Kidney (tissue), 14 donors: ENCODE measurements around the gene PPP1R14B. TPM values are rescaled to one million over a fixed set of nuclear protein-coding genes. Genes with fewer than 3 reads are reported as not detected.
A peak's percentile ranks its signal among the peaks of the same experiment; 100 is the strongest.

ENCODE experiments used
- DNase-seq, 5 donors: peaks; one replicate each; pipeline ENCODE4 v3.0.0-alpha.2; 2013 to 2020
- FAIRE-seq: peaks from 2 replicates; lab custom pipeline; 2012; peaks lifted over from hg19 to GRCh38; lab: Jason Lieb, UNC
- H3K27ac ChIP-seq, 2 donors: one replicate each; pipeline ENCODE4 v1.7.0; 2013; ENCODE audit warnings: low read depth in 2 of 2, low read length in 2 of 2, inconsistent platforms in 1 of 2
- H3K27me3 ChIP-seq: one replicate; pipeline ENCODE4 v1.7.1; 2013; ENCODE audit warnings: low read length, inconsistent platforms; ENCODE audit not compliant: control insufficient read depth, insufficient read depth
- H3K36me3 ChIP-seq, 3 donors: one replicate each; pipeline versions ENCODE4 v1.7.0 to v1.7.1; 2013; ENCODE audit warnings: low read length in 3 of 3, control low read depth in 1 of 3, inconsistent platforms in 1 of 3; ENCODE audit not compliant: insufficient read depth in 3 of 3, control insufficient read depth in 2 of 3
- H3K4me1 ChIP-seq, 3 donors: one replicate each; pipeline versions ENCODE4 v1.7.0 to v1.7.1; 2013; ENCODE audit warnings: low read length in 3 of 3, inconsistent platforms in 1 of 3, low read depth in 1 of 3; ENCODE audit not compliant: control insufficient read depth in 2 of 3, insufficient read depth in 2 of 3
- H3K4me3 ChIP-seq, 3 donors: one replicate each; pipeline versions ENCODE4 v1.7.0 to v1.8.1; 2013; ENCODE audit warnings: low read length in 3 of 3, control low read depth in 1 of 3, inconsistent platforms in 1 of 3
- H3K9ac ChIP-seq, 3 donors: one replicate each; pipeline versions ENCODE4 v1.7.0 to v1.7.1; 2013; ENCODE audit warnings: low read length in 3 of 3, control low read depth in 1 of 3, inconsistent platforms in 1 of 3
- H3K9me3 ChIP-seq, 3 donors: one replicate each; pipeline versions ENCODE4 v1.7.0 to v1.7.1; 2013; ENCODE audit warnings: low read length in 3 of 3, control low read depth in 1 of 3, inconsistent platforms in 1 of 3; ENCODE audit not compliant: control insufficient read depth in 2 of 3, insufficient read depth in 1 of 3
- intact Hi-C: fragments of 100-400 bp; cut with DNase I; formaldehyde crosslinking; loops from one replicate; pipeline ENCODE4 v1.11.1; 2022
- polyA plus RNA-seq: library from polyadenylated mRNA; stranded (reverse); fragments of 350-450 nt; fragmentation: Illumina TruSeq; extraction: RNeasy Lipid Tissue Mini Kit (QIAGEN cat#74804); gene quantifications from one replicate; pipeline ENCODE4 v1.2.3, GENCODE V29; 2014; ENCODE audit warnings: low read depth, low replicate concordance; ENCODE audit not compliant: insufficient read depth
- total RNA-seq: library from RNA; stranded (reverse); fragmentation: NEBNext Ultra II Directional; extraction: Animal tissue kit (Norgen Biotek cat#: 25700); gene quantifications from one replicate; pipeline ENCODE4 v1.2.1, GENCODE V29; 2021
- TF ChIP-seq, protein P1 (sequence below): IDR thresholded peaks from 3 replicates; pipeline ENCODE4 v1.5.1; 2012; ENCODE audit warnings: mild to moderate bottlenecking, moderate library complexity, borderline replicate concordance; ENCODE audit not compliant: insufficient read depth; ENCODE audit errors: extremely low read depth
- donor health status: control.
- donor health status: control.
- donor health status: control.
- donor health status: control.
- donor health status: control.
- donor health status: DM: yes; HTN: yes; CAD: no.
- donor health status: Normal renal cell carcinoma (clear cell type).

PPP1R14B gene
- total and polyA plus RNA-seq, 2 donors from 2014 or later: 86.5 to 145 TPM

GRCh38 chr11:64286801-64287159, 40.0 kb upstream of the PPP1R14B start:
- DNase-seq: no peak
- no peaks in the 10 kb centered on the region for H3K9me3 ChIP-seq
- TF ChIP-seq, protein P1, sequence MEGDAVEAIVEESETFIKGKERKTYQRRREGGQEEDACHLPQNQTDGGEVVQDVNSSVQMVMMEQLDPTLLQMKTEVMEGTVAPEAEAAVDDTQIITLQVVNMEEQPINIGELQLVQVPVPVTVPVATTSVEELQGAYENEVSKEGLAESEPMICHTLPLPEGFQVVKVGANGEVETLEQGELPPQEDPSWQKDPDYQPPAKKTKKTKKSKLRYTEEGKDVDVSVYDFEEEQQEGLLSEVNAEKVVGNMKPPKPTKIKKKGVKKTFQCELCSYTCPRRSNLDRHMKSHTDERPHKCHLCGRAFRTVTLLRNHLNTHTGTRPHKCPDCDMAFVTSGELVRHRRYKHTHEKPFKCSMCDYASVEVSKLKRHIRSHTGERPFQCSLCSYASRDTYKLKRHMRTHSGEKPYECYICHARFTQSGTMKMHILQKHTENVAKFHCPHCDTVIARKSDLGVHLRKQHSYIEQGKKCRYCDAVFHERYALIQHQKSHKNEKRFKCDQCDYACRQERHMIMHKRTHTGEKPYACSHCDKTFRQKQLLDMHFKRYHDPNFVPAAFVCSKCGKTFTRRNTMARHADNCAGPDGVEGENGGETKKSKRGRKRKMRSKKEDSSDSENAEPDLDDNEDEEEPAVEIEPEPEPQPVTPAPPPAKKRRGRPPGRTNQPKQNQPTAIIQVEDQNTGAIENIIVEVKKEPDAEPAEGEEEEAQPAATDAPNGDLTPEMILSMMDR: no peak
- FAIRE-seq: no peak
- H3K4me3 ChIP-seq: no peak overlapping the region
- H3K9ac ChIP-seq: no peak overlapping the region
- H3K4me1 ChIP-seq: peaks cover 0 to 17% (median 4%) of the 10 kb centered on the region in 3 donors
- no peak overlapping the region for H3K27ac ChIP-seq
- intact Hi-C loops: no loop called here
- H3K27me3 ChIP-seq: peaks cover 10% of the 10 kb centered on the region
- H3K36me3 ChIP-seq: no peaks in the 10 kb centered on the region

DNA sequence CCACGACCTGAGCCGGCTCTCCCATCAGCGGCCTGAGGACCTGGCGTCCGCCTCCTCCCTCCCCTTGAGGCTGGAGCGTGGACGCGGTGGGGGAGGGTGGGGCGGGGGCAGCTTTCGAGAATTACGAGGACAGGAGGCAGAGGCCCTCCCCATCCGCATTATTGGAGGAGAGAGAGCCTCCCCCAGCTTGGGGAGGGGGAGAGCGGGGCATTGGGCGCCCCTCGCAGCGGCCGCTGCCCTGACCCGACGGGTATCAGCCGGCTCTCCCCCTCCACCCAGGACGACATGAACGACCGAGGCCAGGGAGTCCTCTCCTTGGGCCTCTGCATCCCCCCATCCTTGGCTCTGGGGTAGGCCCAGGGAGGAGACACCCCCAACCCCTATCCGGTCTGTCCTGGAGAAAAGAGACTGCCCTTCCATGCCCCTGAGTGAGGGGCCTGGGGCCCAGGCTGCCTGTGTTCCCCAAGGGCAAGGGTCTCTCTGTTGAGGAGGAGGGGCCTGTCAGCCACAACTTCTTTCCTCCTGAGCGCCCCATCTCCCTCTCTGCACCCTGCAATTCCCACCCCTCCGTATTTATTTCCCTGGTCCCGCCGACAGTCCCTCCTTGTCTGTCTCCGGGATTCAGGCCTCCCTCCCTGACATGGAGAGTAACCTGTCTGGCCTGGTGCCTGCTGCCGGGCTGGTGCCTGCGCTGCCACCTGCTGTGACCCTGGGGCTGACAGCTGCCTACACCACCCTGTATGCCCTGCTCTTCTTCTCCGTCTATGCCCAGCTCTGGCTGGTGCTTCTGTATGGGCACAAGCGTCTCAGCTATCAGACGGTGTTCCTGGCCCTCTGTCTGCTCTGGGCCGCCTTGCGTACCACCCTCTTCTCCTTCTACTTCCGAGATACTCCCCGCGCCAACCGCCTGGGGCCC, 39.4 kb upstream of the PPP1R14B start:
- intact Hi-C loops: no loop called here
- no peak for FAIRE-seq
- H3K9ac ChIP-seq: peak overlapping the region in 2 of 3 donors; percentile 75 to 78
- no peaks in the 10 kb centered on the region for H3K36me3 ChIP-seq
- H3K4me1 ChIP-seq: peaks cover 0 to 17% (median 4%) of the 10 kb centered on the region in 3 donors
- peaks cover 10% of the 10 kb centered on the region for H3K27me3 ChIP-seq
- no peaks in the 10 kb centered on the region for H3K9me3 ChIP-seq
- TF ChIP-seq, protein P1: no peak
- H3K4me3 ChIP-seq: peak overlapping the region in 2 of 3 donors; percentile 62 to 83
- DNase-seq: peak in 1 of 5 donors; percentile 79
- peak overlapping the region; percentile 24 to 96 for H3K27ac ChIP-seq

GRCh38 chr11:64284962-64285884, 38.5 kb upstream of the PPP1R14B start, which contains the start of gene GPR137:
Gene GPR137, plus strand, starts transcription at chr11:64285848. Its CDS starts 677 bp downstream, at chr11:64286525.
- DNase-seq (peak; percentile 85 to 95 (median 91)), FAIRE-seq (no peak)
- peak within 1 kb of the TSS; percentile 90 to 96 for H3K27ac ChIP-seq
- peaks cover 0 to 17% (median 4%) of the 10 kb centered on the region in 3 donors for H3K4me1 ChIP-seq
- H3K9me3 ChIP-seq: no peaks in the 10 kb centered on the region
- peaks cover 2% of the 10 kb centered on the region for H3K27me3 ChIP-seq
- intact Hi-C loops: no loop called here
- H3K36me3 ChIP-seq: no peaks in the 10 kb centered on the region
- TF ChIP-seq, protein P1: no peak
- peak within 1 kb of the TSS; percentile 75 to 83 (median 77) for H3K4me3 ChIP-seq
- H3K9ac ChIP-seq: peak within 1 kb of the TSS; percentile 44 to 87 (median 81)
